DMS153 treated with DMSO at 0.1 percent for 48 hours (cell line): ENCODE measurements around the gene IL13RA2.

Experiments
- DNase-seq: peaks from one replicate; lab custom pipeline; 2025; ENCODE audit not compliant: unreplicated experiment; lab: John Stamatoyannopoulos, UW

IL13RA2 gene

GRCh38 chrX:115017455-115017854, at the start of gene IL13RA2:
TSS of gene IL13RA2 (minus strand) at chrX:115017616. CDS start at chrX:115017269, 347 bp downstream.
- DNase-seq: no peak

GRCh38 chrX:115065304-115065703, 47.9 kb upstream of the IL13RA2 start:
- DNase-seq: no peak

- DNase-seq: no peak
Measured at GRCh38 chrX:115060013-115060412, 42.6 kb upstream of the IL13RA2 start.

GRCh38 chrX:115058276-115058675, 40.9 kb upstream of the IL13RA2 start:
- no peak for DNase-seq

GRCh38 chrX:115054876-115055275, 37.5 kb upstream of the IL13RA2 start:
- no peak for DNase-seq

- no peak for DNase-seq
Measured at GRCh38 chrX:115053223-115053622, 35.8 kb upstream of the IL13RA2 start.

GRCh38 chrX:115047715-115048114, 30.3 kb upstream of the IL13RA2 start:
- DNase-seq: no peak

- DNase-seq: no peak
Measured at GRCh38 chrX:115047181-115047580, 29.8 kb upstream of the IL13RA2 start.

- no peak for DNase-seq
Measured at GRCh38 chrX:115040417-115040816, 23.0 kb upstream of the IL13RA2 start.

GRCh38 chrX:115038406-115038805, 21.0 kb upstream of the IL13RA2 start:
- DNase-seq: no peak

GRCh38 chrX:115036029-115036428, 18.6 kb upstream of the IL13RA2 start:
- DNase-seq: no peak

- DNase-seq: no peak
Measured at GRCh38 chrX:115031989-115032388, 14.6 kb upstream of the IL13RA2 start.

GRCh38 chrX:115030625-115031024, 13.2 kb upstream of the IL13RA2 start:
- DNase-seq: peak; percentile 82

GRCh38 chrX:115029869-115030570, 12.6 kb upstream of the IL13RA2 start:
- DNase-seq: no peak

- no peak for DNase-seq
Measured at GRCh38 chrX:115029440-115029839, 12.0 kb upstream of the IL13RA2 start.

GRCh38 chrX:115023811-115024210, 6.4 kb upstream of the IL13RA2 start:
- no peak for DNase-seq

GRCh38 chrX:115023139-115023538, 5.7 kb upstream of the IL13RA2 start:
- no peak for DNase-seq

GRCh38 chrX:115021121-115021520, 3.7 kb upstream of the IL13RA2 start:
- no peak for DNase-seq

- no peak for DNase-seq
Measured at GRCh38 chrX:115018944-115019343, 1.5 kb upstream of the IL13RA2 start.

- DNase-seq: no peak
Measured at GRCh38 chrX:115018040-115018647, 728 bp upstream of the IL13RA2 start.

GRCh38 chrX:115013705-115014104, 3.7 kb downstream of the IL13RA2 start:
- DNase-seq: no peak

- DNase-seq: no peak
Measured at GRCh38 chrX:115011428-115011827, 6.0 kb downstream of the IL13RA2 start.

GRCh38 chrX:114999906-115000305, 17.5 kb downstream of the IL13RA2 start:
- no peak for DNase-seq
